Mucosa of gallbladder (tissue), 1 donor: ENCODE measurements around the gene LIPA. TPM values are rescaled to one million over a fixed set of nuclear protein-coding genes. Genes with fewer than 3 reads are reported as not detected.
"Not testable (repeated sequence)": the region's sequence is repeated elsewhere in the genome, so short reads cannot be mapped to it uniquely, and the experiment has no call there.

Source experiments
- DNase-seq: peaks from one replicate; pipeline ENCODE4 v3.0.0-alpha.2; 2020; ENCODE audit warnings: low spot score
- total RNA-seq: library from RNA; stranded (reverse); gene quantifications from one replicate; pipeline ENCODE4 v1.2.1, GENCODE V29; 2021
- donor health status: DM: no; HTN: no; CAD: no.

Gene LIPA
- total RNA-seq = 62.0 TPM

DNA sequence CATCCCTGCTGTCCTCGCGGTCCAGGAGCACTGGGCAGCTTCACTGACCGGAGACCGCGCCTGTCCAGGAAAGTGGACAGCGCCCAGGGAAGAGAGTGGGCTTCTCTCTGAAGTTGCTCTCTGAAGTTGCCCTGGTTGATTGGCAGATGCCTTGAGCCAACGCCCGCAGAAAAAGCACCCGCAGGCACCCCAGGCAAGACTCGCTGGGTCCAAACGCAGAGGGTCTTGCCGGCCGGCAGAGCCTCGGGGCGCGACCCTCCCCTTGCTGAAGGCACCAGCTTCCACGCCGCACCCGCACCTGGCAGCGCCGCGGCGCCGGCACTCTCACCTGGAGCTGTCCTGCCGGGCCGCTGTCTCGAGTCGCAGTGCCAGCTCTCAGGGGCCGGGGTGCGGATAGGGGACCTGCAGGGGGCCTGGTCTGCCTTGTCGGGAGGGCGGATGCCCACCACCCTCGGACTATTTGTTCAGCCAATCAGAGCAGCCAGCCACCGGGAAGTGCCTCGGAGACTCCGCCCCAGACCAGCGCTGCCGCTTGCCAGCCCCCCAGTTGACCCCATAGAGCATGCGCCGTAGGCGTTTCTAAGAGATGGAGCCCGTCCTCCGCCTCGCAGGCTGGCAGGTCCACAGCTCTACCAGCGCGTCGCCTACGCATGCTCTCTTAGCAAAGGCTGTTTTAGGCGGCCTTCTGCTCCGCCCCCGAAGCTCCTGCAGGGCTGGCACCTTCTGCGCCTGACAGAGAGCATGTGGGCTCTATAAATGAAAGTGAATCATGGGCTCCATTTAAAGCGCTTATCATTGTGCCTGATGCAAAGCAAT lies at the start of gene LIPA:
Gene LIPA, minus strand, starts transcription at position 367 of the 816 bp plus-strand sequence. CDS start 4,127 bp downstream, outside the sequence.
- peak; percentile 96 for DNase-seq

DNA sequence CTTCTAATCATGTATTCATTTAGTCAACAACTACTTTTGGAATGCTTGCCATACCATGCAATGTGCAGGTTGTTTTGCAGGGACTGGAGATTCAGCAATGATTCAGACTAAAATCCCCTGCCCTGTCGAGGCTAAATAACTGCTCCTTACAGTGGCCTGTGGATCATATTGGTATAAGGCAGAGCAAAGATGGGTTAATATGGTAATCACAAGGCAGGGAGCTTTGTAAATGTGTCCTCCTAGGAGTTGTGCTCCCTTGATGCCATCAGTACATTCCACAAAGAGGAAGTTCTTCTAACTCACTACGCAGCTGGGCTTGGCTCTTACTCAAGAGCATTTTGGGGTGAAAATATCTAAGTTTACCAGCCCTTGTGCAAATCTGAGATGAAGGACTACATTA lies 49.7 kb upstream of the LIPA start:
- no peak for DNase-seq

- DNase-seq = no peak
Observed at GRCh38 chr10:89299031-89299430, 47.5 kb upstream of the LIPA start.

DNA sequence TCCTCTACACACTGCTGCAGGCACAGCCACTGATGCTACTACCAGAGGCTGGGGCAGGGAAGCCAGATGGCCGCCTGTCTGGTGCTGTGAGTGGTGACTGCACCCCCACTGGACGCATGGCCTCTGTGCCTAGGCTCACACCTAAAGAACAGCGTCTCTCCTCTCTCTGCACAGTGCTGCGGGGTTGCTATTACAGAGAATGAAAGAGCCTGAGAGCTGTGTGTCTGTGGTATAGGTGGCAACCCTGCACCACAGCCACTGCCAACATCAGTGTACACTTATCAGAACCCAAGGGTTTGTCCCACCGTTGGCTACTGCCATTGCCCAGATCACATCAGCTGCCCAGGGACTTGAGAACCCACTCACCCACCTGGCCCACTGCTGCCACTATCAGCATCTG lies 46.2 kb upstream of the LIPA start:
- DNase-seq = no peak

- no peak for DNase-seq
Observed at GRCh38 chr10:89297356-89297755, 45.8 kb upstream of the LIPA start.

DNA sequence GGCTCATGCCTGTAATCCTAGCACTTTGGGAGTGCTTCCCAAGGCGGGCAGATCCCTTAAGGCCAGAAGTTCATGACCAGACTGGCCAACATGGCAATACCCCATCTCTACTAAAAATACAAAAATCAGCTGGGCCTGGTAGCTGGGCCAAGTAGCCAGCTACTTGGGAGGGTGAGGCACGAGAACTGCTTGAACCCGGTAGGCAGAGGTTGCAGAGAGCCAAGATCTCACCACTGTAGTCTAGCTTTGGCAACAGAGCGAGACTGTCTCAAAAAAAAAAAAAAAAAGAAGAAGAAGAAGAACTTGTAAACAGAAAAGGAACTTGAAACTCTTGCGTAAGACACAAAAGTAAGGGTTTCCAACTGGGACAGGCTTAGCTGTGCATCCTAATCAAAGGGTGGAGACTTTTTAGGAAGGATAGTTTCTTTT lies 44.7 kb upstream of the LIPA start:
- DNase-seq = no peak

- DNase-seq = no peak
Observed at GRCh38 chr10:89295597-89295996, 44.0 kb upstream of the LIPA start.

DNA sequence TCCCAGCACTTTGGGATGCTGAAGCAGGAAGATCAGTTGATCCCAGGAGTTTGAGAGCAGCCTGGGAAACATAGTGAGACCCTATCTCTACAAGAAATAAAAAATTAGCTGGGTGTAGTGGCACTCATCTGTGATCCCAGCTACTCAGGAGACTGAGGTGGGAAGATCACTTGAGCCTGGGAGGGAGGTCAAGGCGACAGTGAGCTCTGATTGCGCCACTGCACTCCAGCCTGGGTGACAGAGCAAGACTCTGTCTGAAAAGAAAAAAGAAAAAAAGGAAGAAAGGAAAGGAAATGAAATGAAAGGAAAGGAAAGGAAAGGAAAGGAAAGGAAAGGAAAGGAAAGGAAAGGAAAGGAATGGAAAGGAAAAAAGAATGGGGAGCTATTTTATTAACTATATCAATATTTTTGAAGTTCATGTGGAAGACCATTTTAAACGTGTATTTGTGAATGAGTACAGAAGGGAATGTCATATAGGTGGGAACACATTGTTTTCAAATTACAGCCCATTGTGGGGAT lies 43.2 kb upstream of the LIPA start:
- no peak for DNase-seq

DNA sequence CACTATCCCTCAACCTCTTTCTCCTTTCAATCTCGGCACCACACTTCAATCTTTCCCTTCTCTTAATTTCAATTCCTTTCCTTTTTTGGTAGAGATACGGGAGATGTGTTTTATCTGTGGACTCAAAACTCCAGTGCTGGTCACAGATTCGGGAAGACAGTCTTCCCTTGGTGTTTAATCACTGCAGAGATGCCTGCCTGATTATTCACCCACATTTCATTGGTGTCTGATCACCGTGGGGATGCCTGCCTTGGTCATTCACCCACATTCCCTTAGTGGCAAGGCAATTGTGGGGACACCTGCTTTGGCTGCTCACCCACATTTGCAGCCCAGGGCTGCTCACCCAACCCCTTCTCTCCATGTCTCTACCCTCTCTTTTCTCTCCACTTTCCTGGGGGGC lies 33.7 kb upstream of the LIPA start:
- not testable (repeated sequence) for DNase-seq

DNA sequence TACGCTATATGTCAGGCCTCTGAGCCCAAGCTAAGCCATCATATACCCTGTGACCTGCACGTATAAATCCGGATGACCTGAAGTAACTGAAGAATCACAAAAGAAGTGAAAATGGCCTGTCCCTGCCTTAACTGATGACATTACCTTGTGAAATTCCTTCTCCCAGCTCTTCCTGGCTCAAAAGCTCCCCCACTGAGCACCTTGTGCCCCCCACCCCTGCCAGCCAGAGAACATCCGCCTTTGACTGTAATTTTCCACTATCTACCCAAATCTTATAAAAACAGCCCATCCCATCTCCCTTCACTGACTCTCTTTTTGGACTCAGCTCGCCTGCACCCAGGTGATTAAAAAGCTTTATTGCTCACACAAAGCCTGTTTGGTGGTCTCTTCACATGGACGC lies 33.1 kb upstream of the LIPA start:
- DNase-seq = not testable (repeated sequence)

GRCh38 chr10:89283936-89284475 lies 32.4 kb upstream of the LIPA start:
- peak; percentile 45 for DNase-seq

DNA sequence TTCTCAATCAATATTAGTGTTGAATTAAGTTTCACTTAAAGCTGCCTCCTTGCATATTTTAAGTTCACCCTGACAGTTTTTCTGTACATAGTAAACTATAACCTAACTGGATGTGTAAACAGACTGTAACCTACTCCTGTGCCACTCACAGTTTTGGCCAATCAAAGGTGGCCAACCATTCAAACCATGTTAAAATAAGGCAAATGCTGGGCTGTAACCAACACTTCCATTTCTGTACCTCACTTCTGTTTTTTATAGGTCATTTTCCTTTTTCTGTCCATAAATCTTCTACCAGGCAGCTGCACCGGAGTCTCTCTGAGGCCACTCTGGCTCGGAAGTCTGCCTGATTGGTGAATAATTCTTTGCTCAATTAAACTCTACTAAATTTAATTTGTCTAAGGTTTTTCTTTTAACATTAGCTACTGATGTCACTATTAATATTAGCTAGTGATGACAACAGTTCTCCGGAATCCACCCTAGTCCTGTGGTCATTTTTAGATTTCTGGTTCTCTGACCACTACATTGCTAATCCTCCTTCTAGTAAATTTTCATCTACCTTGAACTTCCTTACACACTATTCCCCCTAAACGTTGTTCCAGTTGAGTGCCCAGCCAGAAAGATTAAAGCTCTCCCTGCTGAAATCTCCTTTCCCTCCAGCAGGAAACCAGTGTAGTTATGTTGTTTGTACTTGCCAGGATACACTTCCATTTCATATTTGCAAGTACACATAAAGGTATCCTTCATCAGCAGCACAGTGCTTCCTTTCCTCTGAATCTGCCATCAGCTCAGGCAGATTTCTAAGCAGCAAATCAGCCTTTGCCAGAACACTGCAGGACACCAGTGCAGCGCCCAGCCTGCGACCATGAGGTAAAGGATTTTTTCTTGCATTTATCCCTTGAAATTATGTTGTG lies 31.7 kb upstream of the LIPA start:
- no peak for DNase-seq

DNA sequence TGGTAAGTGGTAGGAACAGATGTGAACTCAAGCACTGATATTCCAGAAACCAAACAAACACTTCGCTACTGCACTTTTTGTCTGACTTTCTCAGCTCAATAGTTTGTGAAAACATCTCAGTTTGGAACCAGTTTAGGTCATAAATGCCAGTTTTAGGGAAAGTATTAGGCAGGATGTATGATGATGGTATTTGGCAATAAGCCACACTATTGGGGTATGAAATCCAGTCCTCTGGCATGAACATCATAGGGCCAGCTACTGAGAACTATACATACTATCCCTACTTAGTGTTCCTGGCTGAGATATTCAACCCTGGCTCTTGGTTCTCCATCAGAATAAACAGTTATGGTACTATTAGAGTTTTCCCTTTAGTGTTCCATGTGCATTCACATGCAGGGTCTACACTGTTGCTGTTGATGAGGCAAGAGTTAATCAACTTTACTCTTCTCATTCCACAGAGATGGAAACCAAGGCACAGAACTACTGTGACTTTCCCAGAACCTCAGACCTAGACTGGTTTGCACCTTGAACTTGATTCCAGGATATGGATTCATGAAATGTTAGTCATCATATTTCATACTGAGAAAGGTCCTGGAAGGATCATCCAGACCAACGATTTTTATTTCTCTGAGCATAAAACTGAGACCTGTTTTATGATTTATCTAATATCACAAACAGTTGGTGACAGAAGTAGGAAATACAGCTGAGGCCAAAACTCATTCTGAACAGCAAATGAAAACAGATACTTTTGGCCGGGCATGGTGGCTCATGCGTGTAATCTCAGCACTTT lies 30.2 kb upstream of the LIPA start:
- DNase-seq = no peak

GRCh38 chr10:89280508-89280907 lies 28.9 kb upstream of the LIPA start:
- no peak for DNase-seq

DNA sequence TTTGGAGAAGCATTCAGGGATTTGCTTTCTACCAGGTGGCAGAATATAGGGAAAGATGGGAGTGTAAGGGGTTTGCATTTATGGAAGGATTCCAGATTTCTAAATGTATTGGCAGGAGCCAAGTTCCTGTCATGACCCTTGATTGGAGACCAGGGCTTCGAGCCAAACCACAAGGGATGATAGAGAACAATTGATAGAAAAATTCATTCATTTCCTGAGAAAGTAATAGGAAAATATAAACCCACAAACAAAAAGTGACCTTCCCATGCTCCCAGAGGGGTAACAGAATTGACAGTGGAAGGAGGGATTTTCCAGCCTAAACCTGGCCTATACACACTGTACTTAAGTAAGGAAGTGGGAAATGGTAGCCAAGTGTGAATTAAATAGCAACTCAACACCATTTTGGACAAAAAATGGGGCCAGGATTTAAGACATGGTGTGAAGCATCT lies 27.9 kb upstream of the LIPA start:
- peak; percentile 62 for DNase-seq

DNA sequence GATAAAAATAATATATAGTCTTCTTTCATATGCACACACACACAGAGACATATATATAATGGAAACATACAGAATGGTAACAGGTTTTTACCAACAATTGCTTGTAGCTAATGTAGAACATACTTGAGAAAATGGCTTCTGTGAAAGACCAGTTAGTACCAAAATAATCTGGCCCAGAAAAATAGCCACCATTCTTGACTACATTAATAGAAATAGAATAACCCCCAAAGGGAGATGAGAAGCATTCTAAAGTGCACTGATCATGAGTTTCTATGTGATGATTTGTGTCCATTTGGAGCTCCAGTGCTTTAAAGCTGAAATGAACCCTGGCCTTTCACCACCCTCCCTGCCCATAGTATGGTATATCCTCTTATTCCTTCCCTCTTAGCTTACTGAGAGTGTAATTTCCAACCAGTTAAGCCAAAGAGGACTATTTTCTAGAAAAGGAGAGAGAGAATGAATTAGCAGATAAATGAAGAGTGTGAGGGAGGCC lies 27.4 kb upstream of the LIPA start:
- DNase-seq = no peak

DNA sequence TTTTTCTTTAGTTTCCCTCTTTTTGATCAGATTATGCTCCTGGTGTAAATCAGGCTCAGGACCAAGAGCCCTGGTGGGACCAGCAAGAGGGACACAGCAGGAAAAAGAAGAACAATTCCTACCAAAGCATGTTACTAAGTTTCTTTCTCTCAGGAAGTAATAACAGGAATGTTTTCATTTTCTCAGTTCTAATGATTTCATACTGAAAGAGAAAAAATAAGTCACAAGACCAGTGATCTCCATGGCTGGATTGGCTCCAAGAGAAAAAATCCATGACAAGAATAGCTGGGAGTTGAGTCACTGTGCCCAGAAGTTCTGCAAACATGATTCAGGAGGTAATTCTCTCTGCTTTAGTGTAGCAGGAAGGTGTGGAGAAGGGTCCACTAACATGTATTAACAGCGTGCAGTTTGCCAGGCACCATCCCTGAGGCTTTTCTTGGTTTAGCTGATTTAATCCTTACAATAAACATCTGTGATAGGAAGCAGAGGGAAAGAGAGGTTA lies 26.5 kb upstream of the LIPA start:
- DNase-seq = peak; percentile 85

- DNase-seq = no peak
Observed at GRCh38 chr10:89275383-89275782, 23.8 kb upstream of the LIPA start.

- DNase-seq = no peak
Observed at GRCh38 chr10:89274928-89275327, 23.4 kb upstream of the LIPA start.

DNA sequence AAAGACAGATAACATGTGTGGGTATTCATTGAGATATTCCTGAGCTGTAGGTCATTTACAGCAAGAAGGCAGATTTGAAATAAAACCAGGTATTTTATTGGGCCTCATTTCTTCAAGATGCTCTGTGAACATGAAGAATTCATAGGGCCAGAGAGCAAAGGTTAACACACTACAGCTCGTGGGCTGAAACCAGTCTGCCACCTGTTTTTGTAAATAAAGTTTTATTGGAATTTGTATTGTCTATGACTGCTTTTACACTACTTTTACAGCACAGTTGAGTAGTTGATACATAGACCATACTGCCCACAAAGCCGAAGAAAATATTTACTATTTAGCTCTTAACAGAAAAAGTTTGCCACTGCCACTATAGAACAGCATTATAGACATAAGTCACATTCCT lies 22.1 kb upstream of the LIPA start:
- no peak for DNase-seq

DNA sequence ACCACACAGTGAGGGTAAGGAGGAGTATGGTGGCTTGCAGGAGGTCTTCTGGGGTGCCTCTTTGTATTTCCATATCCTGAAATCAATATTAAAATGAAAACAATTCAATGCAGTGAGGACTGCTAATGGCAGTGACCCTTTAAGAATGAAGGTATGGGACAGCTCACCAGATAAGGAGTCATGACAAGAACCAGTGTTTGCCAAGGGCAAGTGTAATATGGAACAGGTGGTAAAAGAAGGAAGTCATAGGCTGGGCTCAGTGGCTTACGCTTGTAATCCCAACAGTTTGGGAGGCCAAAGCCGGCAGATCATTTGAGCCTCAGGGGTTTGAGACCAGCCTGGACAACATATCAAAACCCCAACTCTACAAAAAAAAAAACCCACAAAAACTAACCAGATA lies 20.0 kb upstream of the LIPA start:
- DNase-seq = no peak
